ENCODE results near the gene PKN1. TPM values are rescaled to one million over a fixed set of nuclear protein-coding genes. Genes with fewer than 3 reads are reported as not detected.

Gene PKN1
- polyA plus RNA-seq, 3 donors = 49.5 to 119 (median 49.6) TPM

DNA sequence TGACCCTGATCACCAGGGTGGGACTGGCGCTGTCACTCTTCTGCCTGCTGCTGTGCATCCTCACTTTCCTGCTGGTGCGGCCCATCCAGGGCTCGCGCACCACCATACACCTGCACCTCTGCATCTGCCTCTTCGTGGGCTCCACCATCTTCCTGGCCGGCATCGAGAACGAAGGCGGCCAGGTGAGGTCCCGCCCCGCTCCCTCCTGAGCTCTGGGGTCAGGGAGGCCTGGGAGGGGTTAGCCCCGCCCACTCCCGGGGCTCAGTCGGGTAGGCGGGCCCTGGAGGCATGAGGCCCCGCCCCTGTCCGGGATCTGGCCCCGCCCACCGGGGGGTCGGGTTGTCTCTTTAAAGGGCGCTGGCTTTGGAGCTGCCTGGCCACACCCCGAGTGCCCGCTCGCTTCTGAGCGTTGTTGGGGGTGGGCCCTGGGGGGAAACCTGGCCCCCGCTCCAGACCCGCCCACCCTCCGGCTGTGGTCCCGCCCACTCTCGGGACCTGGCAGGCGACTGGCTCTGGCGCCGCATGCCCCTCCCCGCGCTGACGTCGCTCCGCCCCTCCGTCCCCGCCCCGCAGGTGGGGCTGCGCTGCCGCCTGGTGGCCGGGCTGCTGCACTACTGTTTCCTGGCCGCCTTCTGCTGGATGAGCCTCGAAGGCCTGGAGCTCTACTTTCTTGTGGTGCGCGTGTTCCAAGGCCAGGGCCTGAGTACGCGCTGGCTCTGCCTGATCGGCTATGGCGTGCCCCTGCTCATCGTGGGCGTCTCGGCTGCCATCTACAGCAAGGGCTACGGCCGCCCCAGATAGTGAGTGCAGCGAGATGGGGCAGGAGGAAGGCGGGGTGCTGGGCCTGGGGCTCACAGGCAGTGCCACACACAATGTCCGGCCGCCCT, 27.1 kb upstream of the PKN1 start:
- H3K4me1 ChIP-seq (ENCODE audit: control insufficient read depth in 1 of 2, insufficient read depth in 2 of 2, low read length in 2 of 2) = peaks cover 22 to 26% of the 10 kb centered on the region in 2 donors
- Mint-ChIP-seq H3K27ac (peak overlapping the region; percentile 10 to 86 (median 79)), H3K27me3 (ENCODE audit: low read depth in 3 of 3) (peaks cover 0 to 2% (median 0%) of the 10 kb centered on the region in 3 donors), H3K4me1 (peaks cover 21% of the 10 kb centered on the region), H3K4me3 (peak overlapping the region; percentile 47 to 53), H3K36me3 (peaks cover 75 to 96% of the 10 kb centered on the region in 2 donors), H3K9me3 (peaks cover 0 to 5% (median 2%) of the 10 kb centered on the region in 7 donors)
- peak overlapping the region in 1 of 3 experiments; percentile 48 for H3K4me3 ChIP-seq (replicated peaks in 1 of 3; ENCODE audit: low read depth in 2 of 3, low read length in 3 of 3)
- H2AFZ ChIP-seq (ENCODE audit: insufficient read depth, low read depth, low read length, poor library complexity, severe bottlenecking) = no peak overlapping the region
- H3K4me2 ChIP-seq (replicated peaks; ENCODE audit: extremely low read depth, low read length, poor library complexity, severe bottlenecking) = peak overlapping the region; percentile 51
- no peaks in the 10 kb centered on the region for H3K27me3 ChIP-seq (ENCODE audit: control insufficient read depth in 2 of 2, insufficient read depth in 2 of 2, low read length in 2 of 2)
- H3K9ac ChIP-seq (ENCODE audit: insufficient read depth, low read length, poor library complexity, severe bottlenecking) = no peak overlapping the region
- peak overlapping the region; percentile 45 to 52 for H3K27ac ChIP-seq (ENCODE audit: low read depth in 1 of 2, low read length in 2 of 2)
- whole genome bisulfite sequencing (ENCODE audit: insufficient coverage) = 24% methylated on average over 52 of the region's 61 CpGs
- peak; percentile 82 to 89 (median 87) for DNase-seq
- peaks cover 88 to 96% of the 10 kb centered on the region in 2 donors for H3K36me3 ChIP-seq (replicated peaks in 1 of 2; ENCODE audit: control insufficient read depth in 1 of 2, insufficient read depth in 2 of 2, low read length in 2 of 2)
- intact Hi-C loops (cut with micrococcal nuclease) = loop anchor here in 1 of 2 donors (10.0 kb wide), 1 partner anchor 261 kb away; no protein-coding TSS in a partner anchor
- H3K79me2 ChIP-seq (ENCODE audit: insufficient read depth, low read length) = peaks cover 40% of the 10 kb centered on the region
- no peaks in the 10 kb centered on the region for H3K9me3 ChIP-seq (replicated peaks in 1 of 2; ENCODE audit: control insufficient read depth in 1 of 2, insufficient read depth in 1 of 2, low read length in 2 of 2)
- peaks cover 99% of the 10 kb centered on the region for H4K20me1 ChIP-seq (ENCODE audit: insufficient read depth, low read length)
- TF ChIP-seq, protein P1, sequence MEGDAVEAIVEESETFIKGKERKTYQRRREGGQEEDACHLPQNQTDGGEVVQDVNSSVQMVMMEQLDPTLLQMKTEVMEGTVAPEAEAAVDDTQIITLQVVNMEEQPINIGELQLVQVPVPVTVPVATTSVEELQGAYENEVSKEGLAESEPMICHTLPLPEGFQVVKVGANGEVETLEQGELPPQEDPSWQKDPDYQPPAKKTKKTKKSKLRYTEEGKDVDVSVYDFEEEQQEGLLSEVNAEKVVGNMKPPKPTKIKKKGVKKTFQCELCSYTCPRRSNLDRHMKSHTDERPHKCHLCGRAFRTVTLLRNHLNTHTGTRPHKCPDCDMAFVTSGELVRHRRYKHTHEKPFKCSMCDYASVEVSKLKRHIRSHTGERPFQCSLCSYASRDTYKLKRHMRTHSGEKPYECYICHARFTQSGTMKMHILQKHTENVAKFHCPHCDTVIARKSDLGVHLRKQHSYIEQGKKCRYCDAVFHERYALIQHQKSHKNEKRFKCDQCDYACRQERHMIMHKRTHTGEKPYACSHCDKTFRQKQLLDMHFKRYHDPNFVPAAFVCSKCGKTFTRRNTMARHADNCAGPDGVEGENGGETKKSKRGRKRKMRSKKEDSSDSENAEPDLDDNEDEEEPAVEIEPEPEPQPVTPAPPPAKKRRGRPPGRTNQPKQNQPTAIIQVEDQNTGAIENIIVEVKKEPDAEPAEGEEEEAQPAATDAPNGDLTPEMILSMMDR (IDR thresholded peaks at IDR 0.05) = peak; percentile 96

DNA sequence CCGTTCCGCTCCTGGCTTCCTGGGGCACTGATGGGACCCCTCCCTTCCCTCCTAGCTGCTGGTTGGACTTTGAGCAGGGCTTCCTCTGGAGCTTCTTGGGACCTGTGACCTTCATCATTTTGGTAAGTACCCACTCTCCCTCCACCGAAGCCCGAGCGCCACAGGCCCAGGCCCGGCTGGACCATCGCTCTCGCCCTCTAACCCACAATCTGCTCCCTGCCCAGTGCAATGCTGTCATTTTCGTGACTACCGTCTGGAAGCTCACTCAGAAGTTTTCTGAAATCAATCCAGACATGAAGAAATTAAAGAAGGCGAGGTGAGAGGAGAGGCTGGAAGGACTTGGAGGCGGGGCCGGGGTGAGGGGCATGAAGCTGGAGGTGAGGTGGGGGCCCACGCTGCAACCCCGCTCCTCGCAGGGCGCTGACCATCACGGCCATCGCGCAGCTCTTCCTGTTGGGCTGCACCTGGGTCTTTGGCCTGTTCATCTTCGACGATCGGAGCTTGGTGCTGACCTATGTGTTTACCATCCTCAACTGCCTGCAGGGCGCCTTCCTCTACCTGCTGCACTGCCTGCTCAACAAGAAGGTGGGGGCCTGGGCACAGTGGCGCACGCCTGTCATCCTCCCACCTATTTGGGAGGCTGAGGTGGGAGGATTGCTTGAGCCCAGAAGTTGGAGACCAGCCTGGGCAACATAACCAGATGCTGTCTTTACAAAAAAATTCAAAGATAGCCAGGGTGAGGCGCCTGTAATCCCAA, 26.3 kb upstream of the PKN1 start:
- Histone ChIP-seq H3K4me3 (replicated peaks in 1 of 3; ENCODE audit: low read depth in 2 of 3, low read length in 3 of 3) (no peak overlapping the region), H3K27ac (ENCODE audit: low read depth in 1 of 2, low read length in 2 of 2) (peak overlapping the region; percentile 16 to 36)

More for the DNA sequence above, 26.3 kb upstream of the PKN1 start:
- Histone ChIP-seq H3K4me1 (ENCODE audit: control insufficient read depth in 1 of 2, insufficient read depth in 2 of 2, low read length in 2 of 2) (peaks cover 14 to 18% of the 10 kb centered on the region in 2 donors), H4K20me1 (ENCODE audit: insufficient read depth, low read length) (peaks cover 99% of the 10 kb centered on the region), H3K79me2 (ENCODE audit: insufficient read depth, low read length) (peaks cover 48% of the 10 kb centered on the region), H3K4me2 (replicated peaks; ENCODE audit: extremely low read depth, low read length, poor library complexity, severe bottlenecking) (no peak overlapping the region), H3K27me3 (ENCODE audit: control insufficient read depth in 2 of 2, insufficient read depth in 2 of 2, low read length in 2 of 2) (no peaks in the 10 kb centered on the region), H3K9me3 (replicated peaks in 1 of 2; ENCODE audit: control insufficient read depth in 1 of 2, insufficient read depth in 1 of 2, low read length in 2 of 2) (no peaks in the 10 kb centered on the region), H2AFZ (ENCODE audit: insufficient read depth, low read depth, low read length, poor library complexity, severe bottlenecking) (no peak overlapping the region), H3K9ac (ENCODE audit: insufficient read depth, low read length, poor library complexity, severe bottlenecking) (no peak overlapping the region), H3K36me3 (replicated peaks in 1 of 2; ENCODE audit: control insufficient read depth in 1 of 2, insufficient read depth in 2 of 2, low read length in 2 of 2) (peaks cover 89 to 96% of the 10 kb centered on the region in 2 donors)
- Mint-ChIP-seq H3K4me3 (no peak overlapping the region), H3K4me1 (peaks cover 13% of the 10 kb centered on the region), H3K27ac (peak overlapping the region; percentile 19 to 81 (median 65)), H3K36me3 (peaks cover 74 to 96% of the 10 kb centered on the region in 2 donors), H3K9me3 (peaks cover 0 to 5% (median 2%) of the 10 kb centered on the region in 7 donors), H3K27me3 (ENCODE audit: low read depth in 3 of 3) (peaks cover 0 to 2% (median 0%) of the 10 kb centered on the region in 3 donors)
- TF ChIP-seq, protein P1 (IDR thresholded peaks at IDR 0.05) = no peak
- WGBS (ENCODE audit: insufficient coverage) = 91% methylated on average over 21 of the region's 27 CpGs
- intact Hi-C loops (cut with micrococcal nuclease) = loop anchor here in 1 of 2 donors (10.0 kb wide), 1 partner anchor 262 kb away; no protein-coding TSS in a partner anchor
- no peak for DNase-seq

All from CD14-positive monocyte (primary cell).